ENCODE results near the gene SLC25A47.
"Not testable (repeated sequence)": the region's sequence is repeated elsewhere in the genome, so short reads cannot be mapped to it uniquely, and the experiment has no call there.

Gene SLC25A47

GRCh38 chr14:100287998-100288295 is 35.2 kb upstream of the SLC25A47 start:
- H3K4me3 ChIP-seq (ENCODE audit: low read length); H3K79me2 ChIP-seq (ENCODE audit: control insufficient read depth, insufficient read depth, low read length); H2BK15ac ChIP-seq (replicated peaks; ENCODE audit: low read depth); H3K27me3 ChIP-seq (ENCODE audit: insufficient read depth, low read length, poor library complexity); H2AK5ac ChIP-seq (ENCODE audit: low read length); DNase-seq; H3K4me1 ChIP-seq (ENCODE audit: control insufficient read depth, low read depth, low read length); H2BK5ac ChIP-seq (ENCODE audit: low read length); H4K8ac ChIP-seq (ENCODE audit: low read depth, low read length); H3K36me3 ChIP-seq (ENCODE audit: control insufficient read depth, insufficient read depth, low read length); H3K4me2 ChIP-seq (ENCODE audit: low read length); H3K79me1 ChIP-seq (ENCODE audit: low read length); H3K23ac ChIP-seq (ENCODE audit: low read length); H3K56ac ChIP-seq (ENCODE audit: low read length); H4K5ac ChIP-seq (ENCODE audit: low read length); H2BK120ac ChIP-seq (ENCODE audit: low read depth, low read length); H3K4ac ChIP-seq (ENCODE audit: low read depth, low read length); H3K9ac ChIP-seq (ENCODE audit: low read length); H3K18ac ChIP-seq (ENCODE audit: low read length); H3K27ac ChIP-seq (ENCODE audit: low read depth, low read length): not testable (repeated sequence)
- no CpG with 5 or more reads among the region's 8 CpGs for WGBS (ENCODE audit: extremely low coverage, insufficient coverage, low lambda C conversion rate)

DNA sequence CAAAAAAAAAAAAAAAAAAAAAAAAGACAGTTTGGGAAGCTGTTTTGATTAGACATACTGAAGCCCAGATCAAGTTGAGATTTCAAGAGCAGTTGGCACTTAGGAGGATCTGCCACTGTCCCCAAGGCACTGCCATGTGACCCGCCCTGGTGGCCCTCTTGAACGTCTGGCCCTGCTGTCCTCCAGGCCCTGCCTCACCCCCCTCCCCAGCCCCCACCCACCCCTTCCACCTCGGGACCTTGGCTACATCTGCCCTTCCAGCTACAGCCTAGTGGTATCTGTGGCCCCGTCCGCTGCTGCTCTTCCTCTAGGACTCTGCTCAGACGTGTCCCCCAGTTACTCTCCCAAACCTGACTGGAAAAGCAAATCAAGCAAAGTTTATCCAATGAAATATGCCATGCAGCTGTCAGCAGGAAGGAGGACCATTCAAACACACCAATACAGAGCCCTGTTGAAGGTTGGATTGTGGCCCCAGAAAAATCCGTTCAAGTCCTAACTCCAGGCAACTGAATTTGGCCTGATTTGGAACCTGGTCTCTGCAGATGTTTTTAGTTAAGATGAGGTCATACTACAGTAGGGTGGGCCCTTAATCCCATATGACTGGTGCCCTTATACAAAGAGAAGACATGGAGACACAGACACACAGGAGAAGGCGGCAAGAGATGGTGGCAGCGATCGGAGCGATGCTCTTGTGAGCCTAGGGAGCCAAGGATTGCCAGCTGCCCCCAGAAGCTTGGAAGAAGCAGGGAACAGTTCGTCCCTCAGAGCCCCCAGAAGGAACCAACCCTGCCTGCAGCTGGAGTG is 34.6 kb upstream of the SLC25A47 start:
- no peak for DNase-seq
- no peak overlapping the region for H2BK5ac ChIP-seq (ENCODE audit: low read length)
- H4K8ac ChIP-seq (ENCODE audit: low read depth, low read length): no peak overlapping the region
- no peak overlapping the region for H2AK5ac ChIP-seq (ENCODE audit: low read length)
- H3K4me2 ChIP-seq (ENCODE audit: low read length): no peak overlapping the region
- H2BK15ac ChIP-seq (replicated peaks; ENCODE audit: low read depth): no peak overlapping the region
- H3K79me2 ChIP-seq (ENCODE audit: control insufficient read depth, insufficient read depth, low read length): no peaks in the 10 kb centered on the region
- H3K9ac ChIP-seq (ENCODE audit: low read length): no peak overlapping the region
- H4K5ac ChIP-seq (ENCODE audit: low read length): no peak overlapping the region
- no peak overlapping the region for H3K56ac ChIP-seq (ENCODE audit: low read length)
- no peak overlapping the region for H3K4ac ChIP-seq (ENCODE audit: low read depth, low read length)
- peaks cover 2% of the 10 kb centered on the region for H3K4me1 ChIP-seq (ENCODE audit: control insufficient read depth, low read depth, low read length)
- peaks cover 5% of the 10 kb centered on the region for H3K36me3 ChIP-seq (ENCODE audit: control insufficient read depth, insufficient read depth, low read length)
- H3K27ac ChIP-seq (ENCODE audit: low read depth, low read length): no peak overlapping the region
- H3K27me3 ChIP-seq (ENCODE audit: insufficient read depth, low read length, poor library complexity): no peaks in the 10 kb centered on the region
- H3K18ac ChIP-seq (ENCODE audit: low read length): no peak overlapping the region
- no peak overlapping the region for H2BK120ac ChIP-seq (ENCODE audit: low read depth, low read length)
- H3K23ac ChIP-seq (ENCODE audit: low read length): no peak overlapping the region
- H3K79me1 ChIP-seq (ENCODE audit: low read length): no peaks in the 10 kb centered on the region
- no peak overlapping the region for H3K4me3 ChIP-seq (ENCODE audit: low read length)
- no CpG with 5 or more reads among the region's 12 CpGs for WGBS (ENCODE audit: extremely low coverage, insufficient coverage, low lambda C conversion rate)

DNA sequence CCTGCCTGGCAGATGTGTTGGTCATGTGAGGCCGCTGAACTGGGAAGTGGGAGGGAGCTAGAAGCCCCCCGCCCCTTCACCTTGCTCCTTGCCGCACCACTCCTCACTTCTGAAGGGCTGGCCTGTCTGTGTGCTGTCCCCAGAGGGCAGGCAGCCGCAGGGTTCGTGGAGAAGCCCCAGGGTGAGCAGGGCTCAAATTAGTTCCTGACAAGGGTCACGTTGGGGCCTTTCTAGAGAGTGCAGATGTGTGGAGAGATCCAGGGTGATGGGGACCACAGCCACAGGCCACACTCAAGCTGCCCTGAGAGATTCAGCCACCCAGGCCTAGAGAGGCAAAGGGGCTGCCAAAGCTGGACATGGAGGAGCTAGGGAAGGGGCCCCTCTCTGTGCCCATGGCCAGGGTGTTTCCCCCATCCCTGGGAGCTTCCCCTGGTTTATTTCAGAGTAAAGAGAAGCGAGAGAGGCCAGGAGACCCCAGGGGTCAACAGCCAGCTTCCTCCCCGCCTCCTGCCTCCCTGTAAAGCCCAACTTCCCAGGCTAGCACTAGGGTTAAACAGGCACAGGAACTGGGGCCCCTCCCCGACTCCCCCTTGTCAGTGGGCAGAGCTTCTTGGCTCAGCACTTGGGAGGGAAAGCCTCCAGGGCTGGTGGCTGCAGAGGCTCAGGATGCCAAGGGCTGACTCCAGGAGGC is 33.1 kb upstream of the SLC25A47 start:
- Histone ChIP-seq H4K5ac (ENCODE audit: low read length) (no peak overlapping the region), H3K79me2 (ENCODE audit: control insufficient read depth, insufficient read depth, low read length) (no peaks in the 10 kb centered on the region), H3K4me2 (ENCODE audit: low read length) (no peak overlapping the region), H3K23ac (ENCODE audit: low read length) (no peak overlapping the region), H3K18ac (ENCODE audit: low read length) (no peak overlapping the region), H3K4ac (ENCODE audit: low read depth, low read length) (no peak overlapping the region), H2BK15ac (replicated peaks; ENCODE audit: low read depth) (no peak overlapping the region), H2BK5ac (ENCODE audit: low read length) (no peak overlapping the region), H3K27ac (ENCODE audit: low read depth, low read length) (no peak overlapping the region), H3K36me3 (ENCODE audit: control insufficient read depth, insufficient read depth, low read length) (peaks cover 5% of the 10 kb centered on the region), H3K79me1 (ENCODE audit: low read length) (no peaks in the 10 kb centered on the region), H2AK5ac (ENCODE audit: low read length) (no peak overlapping the region), H2BK120ac (ENCODE audit: low read depth, low read length) (no peak overlapping the region), H3K27me3 (ENCODE audit: insufficient read depth, low read length, poor library complexity) (no peaks in the 10 kb centered on the region), H3K4me3 (ENCODE audit: low read length) (no peak overlapping the region), H3K4me1 (ENCODE audit: control insufficient read depth, low read depth, low read length) (no peaks in the 10 kb centered on the region), H3K56ac (ENCODE audit: low read length) (no peak overlapping the region), H4K8ac (ENCODE audit: low read depth, low read length) (no peak overlapping the region), H3K9ac (ENCODE audit: low read length) (no peak overlapping the region)
- no peak for DNase-seq
- WGBS (ENCODE audit: extremely low coverage, insufficient coverage, low lambda C conversion rate): no CpG with 5 or more reads among the region's 9 CpGs

GRCh38 chr14:100290607-100291304 is 32.4 kb upstream of the SLC25A47 start:
- no peak overlapping the region for H3K4me2 ChIP-seq (ENCODE audit: low read length)
- H4K5ac ChIP-seq (ENCODE audit: low read length): no peak overlapping the region
- H3K36me3 ChIP-seq (ENCODE audit: control insufficient read depth, insufficient read depth, low read length): peaks cover 5% of the 10 kb centered on the region
- no peak overlapping the region for H2BK15ac ChIP-seq (replicated peaks; ENCODE audit: low read depth)
- no peak overlapping the region for H3K4me3 ChIP-seq (ENCODE audit: low read length)
- H2AK5ac ChIP-seq (ENCODE audit: low read length): no peak overlapping the region
- H3K79me1 ChIP-seq (ENCODE audit: low read length): no peaks in the 10 kb centered on the region
- no peak overlapping the region for H3K18ac ChIP-seq (ENCODE audit: low read length)
- DNase-seq: no peak
- no peak overlapping the region for H3K56ac ChIP-seq (ENCODE audit: low read length)
- no peaks in the 10 kb centered on the region for H3K79me2 ChIP-seq (ENCODE audit: control insufficient read depth, insufficient read depth, low read length)
- no CpG with 5 or more reads among the region's 12 CpGs for WGBS (ENCODE audit: extremely low coverage, insufficient coverage, low lambda C conversion rate)
- H4K8ac ChIP-seq (ENCODE audit: low read depth, low read length): no peak overlapping the region
- no peak overlapping the region for H3K27ac ChIP-seq (ENCODE audit: low read depth, low read length)
- no peak overlapping the region for H3K9ac ChIP-seq (ENCODE audit: low read length)
- H2BK5ac ChIP-seq (ENCODE audit: low read length): no peak overlapping the region
- no peak overlapping the region for H2BK120ac ChIP-seq (ENCODE audit: low read depth, low read length)
- H3K4me1 ChIP-seq (ENCODE audit: control insufficient read depth, low read depth, low read length): no peaks in the 10 kb centered on the region
- no peaks in the 10 kb centered on the region for H3K27me3 ChIP-seq (ENCODE audit: insufficient read depth, low read length, poor library complexity)
- no peak overlapping the region for H3K23ac ChIP-seq (ENCODE audit: low read length)
- no peak overlapping the region for H3K4ac ChIP-seq (ENCODE audit: low read depth, low read length)

DNA sequence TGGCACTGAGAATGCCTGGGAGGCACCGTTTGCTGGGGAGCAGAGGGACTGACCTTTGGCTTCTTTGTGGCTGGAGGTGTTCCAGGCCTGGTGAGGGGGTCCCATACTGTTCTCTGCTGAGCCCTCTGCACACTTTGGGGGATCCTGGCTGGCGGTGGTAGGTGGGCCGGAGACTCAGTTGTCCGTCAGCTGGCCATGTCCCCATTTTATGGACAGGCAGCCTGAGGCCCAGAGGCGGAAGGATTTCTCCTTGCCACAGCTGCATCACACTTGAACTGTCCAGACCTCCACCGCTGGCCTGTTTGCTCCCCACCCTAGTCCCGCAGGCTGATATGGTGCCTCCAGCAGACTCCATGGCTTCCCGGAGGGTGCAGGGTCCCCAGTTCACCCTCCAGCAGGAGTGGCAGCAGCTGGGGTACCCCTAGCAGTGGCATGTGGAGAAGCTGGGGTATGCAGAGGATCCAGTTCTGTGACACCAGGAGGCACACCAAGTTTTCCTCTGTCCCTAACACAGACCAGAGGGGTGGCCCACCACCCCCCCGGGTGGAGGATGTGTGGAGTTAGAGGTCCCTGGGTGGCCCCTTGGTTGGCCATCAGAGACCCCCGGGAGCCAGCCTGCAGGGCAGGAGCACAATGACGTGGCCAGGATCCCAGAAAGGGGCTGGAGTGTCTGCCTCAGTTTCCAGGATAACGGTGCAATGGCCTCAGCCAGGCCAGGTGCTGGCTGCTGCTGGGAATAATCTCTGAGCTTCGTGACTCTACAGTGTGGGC is 31.6 kb upstream of the SLC25A47 start:
- no CpG with 5 or more reads among the region's 13 CpGs for WGBS (ENCODE audit: extremely low coverage, insufficient coverage, low lambda C conversion rate)

More for the DNA sequence above, 31.6 kb upstream of the SLC25A47 start:
- no peak for DNase-seq
- H3K23ac ChIP-seq (ENCODE audit: low read length): no peak overlapping the region
- H3K4ac ChIP-seq (ENCODE audit: low read depth, low read length): no peak overlapping the region
- H3K27me3 ChIP-seq (ENCODE audit: insufficient read depth, low read length, poor library complexity): no peaks in the 10 kb centered on the region
- H3K9ac ChIP-seq (ENCODE audit: low read length): no peak overlapping the region
- H2AK5ac ChIP-seq (ENCODE audit: low read length): no peak overlapping the region
- no peak overlapping the region for H3K27ac ChIP-seq (ENCODE audit: low read depth, low read length)
- H4K8ac ChIP-seq (ENCODE audit: low read depth, low read length): no peak overlapping the region
- H2BK5ac ChIP-seq (ENCODE audit: low read length): no peak overlapping the region
- peaks cover 5% of the 10 kb centered on the region for H3K36me3 ChIP-seq (ENCODE audit: control insufficient read depth, insufficient read depth, low read length)
- no peak overlapping the region for H2BK120ac ChIP-seq (ENCODE audit: low read depth, low read length)
- no peaks in the 10 kb centered on the region for H3K4me1 ChIP-seq (ENCODE audit: control insufficient read depth, low read depth, low read length)
- H3K4me3 ChIP-seq (ENCODE audit: low read length): no peak overlapping the region
- H2BK15ac ChIP-seq (replicated peaks; ENCODE audit: low read depth): no peak overlapping the region
- H3K18ac ChIP-seq (ENCODE audit: low read length): no peak overlapping the region
- no peaks in the 10 kb centered on the region for H3K79me1 ChIP-seq (ENCODE audit: low read length)
- no peak overlapping the region for H3K56ac ChIP-seq (ENCODE audit: low read length)
- no peak overlapping the region for H4K5ac ChIP-seq (ENCODE audit: low read length)
- H3K79me2 ChIP-seq (ENCODE audit: control insufficient read depth, insufficient read depth, low read length): no peaks in the 10 kb centered on the region
- no peak overlapping the region for H3K4me2 ChIP-seq (ENCODE audit: low read length)

Measured in mesendoderm (in vitro differentiated cells).